Umbilical cord (tissue), 2 donors: ENCODE data around the gene CXCL11. TPM values are rescaled to one million over a fixed set of nuclear protein-coding genes. Genes with fewer than 3 reads are reported as not detected.
"Not testable (repeated sequence)": the region's sequence is repeated elsewhere in the genome, so short reads cannot be mapped to it uniquely, and the experiment has no call there.

Source experiments
- DNase-seq: peaks from one replicate; pipeline ENCODE4 v3.0.0-alpha.2; 2015; ENCODE audit warnings: low spot score
- total RNA-seq: library from RNA; depleted of rRNA; stranded (reverse); fragments of >200 nt; gene quantifications from one replicate; pipeline ENCODE4 v1.2.3, GENCODE V29; 2014; ENCODE audit warnings: low replicate concordance; ENCODE audit not compliant: insufficient read depth

Gene CXCL11
- 0.96 TPM for total RNA-seq

DNA sequence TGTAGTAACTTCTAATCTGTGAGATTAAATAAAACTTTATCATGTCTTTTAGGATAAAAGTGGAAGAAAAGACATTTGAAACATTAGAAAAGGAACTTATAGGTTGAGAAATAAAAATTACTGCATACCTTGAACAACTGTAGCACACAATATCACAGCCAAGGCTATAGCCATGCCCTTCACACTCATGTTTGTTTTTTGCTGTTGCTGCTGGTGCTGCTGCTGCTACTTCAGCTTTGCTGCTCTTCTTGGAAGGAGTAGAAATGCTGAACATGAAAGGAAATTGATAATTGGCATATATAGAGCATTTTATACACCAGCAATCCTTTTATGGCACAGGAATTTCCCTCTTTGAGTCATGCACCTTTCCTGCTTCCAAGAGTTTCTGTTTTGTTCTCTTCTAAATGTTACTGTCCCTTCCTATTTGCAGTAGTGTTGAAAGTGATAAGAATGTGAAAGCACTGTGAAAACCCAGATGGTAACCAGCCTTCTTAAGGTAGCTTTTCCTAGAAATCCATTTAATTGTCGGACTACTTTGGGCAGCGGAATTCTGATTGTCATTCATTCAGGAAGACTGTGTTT lies at the start of gene CXCL11:
Gene CXCL11 (minus strand): TSS at position 272 of the 582 bp plus-strand sequence. CDS start 83 bp downstream, at position 189.
- DNase-seq, result peak; percentile 4

DNA sequence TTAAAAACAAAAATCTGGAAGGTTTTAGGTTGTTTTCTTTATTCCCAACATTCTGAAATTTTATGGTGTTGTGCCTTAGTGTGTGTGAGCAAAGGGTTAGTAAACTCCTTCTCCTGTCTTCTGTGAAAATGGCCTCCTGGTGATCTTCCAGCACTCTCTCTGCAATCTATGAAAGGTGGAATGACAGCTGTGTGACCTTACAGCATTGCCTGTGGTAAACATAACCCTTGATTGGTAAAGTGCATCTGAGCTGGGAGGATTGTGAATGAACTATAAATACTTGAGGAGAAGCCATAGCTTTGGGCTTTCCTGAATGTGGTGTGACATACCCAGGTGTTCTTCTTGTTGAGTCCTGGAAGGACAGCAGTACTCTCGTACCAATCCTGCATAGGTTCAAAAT lies 48.7 kb upstream of the CXCL11 start:
- no peak for DNase-seq

DNA sequence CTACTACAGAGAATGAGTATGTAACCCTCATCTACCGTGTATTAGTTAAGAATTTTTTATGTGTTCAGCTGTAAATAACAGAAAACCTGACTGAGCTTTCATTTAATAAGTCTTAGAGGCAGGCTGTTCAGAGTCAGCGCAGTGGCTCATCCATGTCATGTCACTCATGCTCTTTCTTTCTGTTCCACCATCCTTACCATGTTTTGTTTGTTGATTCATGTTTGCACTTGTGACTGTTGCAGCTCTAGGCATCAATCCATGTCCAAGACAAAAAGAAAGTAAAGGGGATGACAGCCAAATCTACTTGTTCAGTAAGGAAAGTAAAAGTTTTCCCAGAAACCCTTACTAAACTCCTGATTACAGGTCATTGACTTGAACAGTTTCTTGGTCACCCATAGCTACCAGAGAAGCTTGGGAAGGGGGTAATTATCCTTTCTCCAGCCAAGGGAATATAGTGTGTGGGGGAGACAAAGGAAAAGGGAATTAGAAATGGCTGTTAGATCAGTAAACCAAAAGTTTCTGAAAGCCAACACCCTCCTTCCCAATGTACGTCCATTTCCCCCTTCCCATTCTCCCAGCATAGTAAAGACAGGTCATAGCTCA lies 47.6 kb upstream of the CXCL11 start:
- no peak for DNase-seq

DNA sequence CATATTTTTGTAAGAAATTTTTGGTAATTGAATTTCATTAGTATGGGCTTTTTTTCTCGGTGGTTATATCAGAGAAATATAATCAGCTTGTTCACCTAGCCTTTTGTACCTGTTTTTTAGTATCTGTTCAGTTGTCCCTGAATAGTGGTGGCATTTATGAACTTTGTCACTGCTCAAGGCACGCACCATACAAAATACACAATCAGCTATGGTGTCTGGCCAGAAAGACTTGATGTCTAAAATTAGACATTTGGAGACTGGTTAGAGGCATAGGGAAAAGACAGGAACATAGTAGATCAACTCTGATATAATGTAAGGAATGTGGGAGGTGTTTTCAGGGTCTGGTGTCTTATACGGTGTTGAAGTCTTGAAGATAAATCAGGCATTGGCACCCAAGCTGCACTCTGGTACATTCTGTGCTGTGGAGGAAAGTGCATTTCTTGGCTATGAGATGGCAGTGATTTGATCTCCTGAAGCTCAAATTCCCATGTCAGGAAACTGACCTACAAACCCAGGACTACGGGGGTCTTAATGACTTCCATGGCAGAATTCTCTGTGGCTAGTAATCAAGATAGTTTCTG lies 42.3 kb upstream of the CXCL11 start:
- no peak for DNase-seq

DNA sequence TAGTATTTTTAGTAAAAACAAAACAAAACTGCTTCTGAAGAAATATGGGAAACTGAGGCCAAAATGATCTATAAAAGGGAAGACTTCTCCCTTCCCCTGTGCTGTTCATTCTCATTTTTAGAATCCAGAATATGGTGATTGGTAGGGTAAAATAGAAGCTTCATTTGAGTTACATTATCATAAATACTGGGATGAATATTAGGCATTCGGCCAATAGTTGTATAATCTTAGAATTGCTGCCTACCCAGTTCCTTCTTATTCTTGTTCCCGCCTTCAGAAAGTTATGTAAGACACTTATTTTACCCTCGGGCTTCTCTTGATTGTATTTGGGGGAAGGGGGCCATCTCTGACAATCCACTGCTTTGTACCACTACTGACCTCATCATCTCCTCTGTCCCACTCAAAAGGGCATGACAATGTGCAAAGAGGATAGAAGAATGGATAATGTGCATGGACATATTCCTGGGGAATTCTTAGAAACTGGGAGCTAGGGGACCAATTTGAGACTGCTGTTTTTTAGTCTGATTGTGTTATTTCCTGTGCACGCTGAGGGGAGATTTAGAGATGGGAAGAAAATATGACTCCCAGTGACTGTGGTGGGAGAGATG lies 39.2 kb upstream of the CXCL11 start:
- DNase-seq, result no peak

DNA sequence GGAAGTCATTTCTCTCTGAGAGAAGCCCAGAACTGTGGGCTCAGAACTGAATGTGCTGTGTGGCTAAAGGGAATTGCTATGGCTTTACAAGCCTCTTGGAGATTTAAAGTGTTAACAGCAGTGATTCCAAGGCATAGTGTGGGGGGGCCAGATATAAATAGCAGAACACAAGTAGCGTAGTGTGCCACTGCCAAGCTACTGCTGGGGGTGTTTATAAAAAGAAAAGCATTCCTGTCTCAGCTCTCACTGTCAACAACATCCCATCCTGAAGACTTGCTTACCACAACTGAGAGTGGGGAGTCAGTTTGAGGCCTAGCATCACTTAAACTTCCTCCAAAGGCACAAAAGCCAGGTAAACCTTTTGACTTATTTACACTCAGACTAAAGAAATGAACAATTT lies 38.6 kb upstream of the CXCL11 start, which contains the start of gene ART3:
Gene ART3 (plus strand): TSS at position 242 of the 400 bp plus-strand sequence. CDS start 1,181 bp downstream, outside the sequence.
- DNase-seq, result no peak

DNA sequence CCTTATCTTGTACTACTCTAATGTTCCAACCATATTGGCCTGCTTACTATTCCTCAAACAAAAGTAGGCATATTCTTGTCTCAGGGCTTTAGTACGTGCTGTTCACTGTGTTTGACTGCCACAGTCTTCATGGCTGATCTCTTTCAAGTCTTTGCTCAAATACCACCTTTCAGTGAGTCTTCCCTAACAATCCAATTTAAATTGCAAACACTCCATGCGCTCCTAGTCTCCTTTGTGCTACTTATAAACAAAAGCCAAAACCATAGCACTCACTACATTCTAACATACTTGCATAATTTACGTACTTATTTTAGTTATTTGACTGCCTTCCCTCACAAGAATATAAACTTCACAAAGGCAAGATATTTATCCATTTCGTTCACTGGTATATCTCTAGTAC lies 36.9 kb upstream of the CXCL11 start:
- DNase-seq, result no peak

DNA sequence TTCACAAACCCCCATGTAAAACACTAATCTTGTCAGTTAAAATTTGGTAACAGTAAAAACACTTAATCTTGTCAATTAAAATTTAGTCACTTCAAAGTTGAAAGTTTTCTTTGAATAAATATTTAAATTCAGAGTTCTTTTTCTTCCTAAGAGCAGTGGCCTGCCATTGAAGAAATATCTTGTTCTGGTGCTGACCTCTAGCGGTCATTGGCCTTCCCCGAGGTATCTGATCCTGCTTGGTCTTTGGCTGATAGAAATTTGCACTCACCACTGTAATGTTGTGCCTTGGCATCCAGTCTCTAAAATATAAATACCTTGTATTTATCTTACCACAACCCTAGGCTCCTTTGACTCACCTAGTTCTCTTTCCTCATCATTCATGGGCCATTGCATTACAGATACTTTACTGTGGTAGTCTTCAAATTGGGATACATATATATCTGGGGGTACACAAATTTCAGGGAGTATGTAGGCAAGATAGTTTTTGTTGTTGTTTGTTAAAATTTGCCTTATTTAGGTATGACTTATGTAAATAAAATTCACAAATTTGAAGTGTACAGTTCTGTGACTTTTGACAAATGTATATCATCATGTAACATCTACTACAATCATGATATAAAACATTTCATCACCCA lies 31.9 kb upstream of the CXCL11 start:
- peak; percentile 82 for DNase-seq

DNA sequence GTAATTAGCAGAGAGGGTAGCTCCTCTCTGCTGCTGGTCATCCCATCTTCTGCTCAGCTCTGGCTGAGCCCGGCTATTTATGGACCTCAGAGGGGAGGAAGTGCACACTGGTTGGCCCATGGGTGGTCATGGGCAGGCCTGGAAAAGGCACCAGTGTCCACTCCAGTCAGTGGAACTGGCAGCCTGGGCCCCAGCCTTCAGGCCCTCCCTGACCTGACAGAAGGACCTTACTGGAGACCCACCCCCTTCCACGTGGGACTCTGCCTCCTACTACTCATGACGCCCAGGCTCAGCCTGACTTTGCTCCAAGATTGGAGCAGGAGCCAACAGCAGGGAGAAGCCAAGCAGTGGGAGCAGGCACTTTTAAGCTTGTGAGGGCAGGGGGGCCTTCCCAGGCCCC lies 30.7 kb upstream of the CXCL11 start:
- no peak for DNase-seq

DNA sequence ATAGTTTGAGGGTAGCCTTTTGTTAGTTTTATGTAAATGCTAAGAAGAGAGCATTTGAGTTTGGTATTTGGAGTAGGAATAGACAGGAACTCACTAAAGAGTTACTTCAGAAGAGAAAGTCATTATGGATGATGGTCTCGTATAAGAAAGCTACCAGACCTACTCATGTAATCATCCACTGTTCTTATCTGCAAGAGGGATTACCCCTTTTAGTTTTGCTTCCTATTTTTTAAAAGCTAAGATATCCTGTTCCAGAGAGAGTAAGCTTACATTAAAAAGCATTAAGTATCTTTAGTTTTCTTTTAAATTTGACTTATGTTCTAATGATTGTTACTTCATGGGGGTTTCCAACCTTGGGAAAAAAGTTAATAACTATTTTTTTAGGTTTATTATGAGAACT lies 26.1 kb upstream of the CXCL11 start:
- peak; percentile 39 for DNase-seq

DNA sequence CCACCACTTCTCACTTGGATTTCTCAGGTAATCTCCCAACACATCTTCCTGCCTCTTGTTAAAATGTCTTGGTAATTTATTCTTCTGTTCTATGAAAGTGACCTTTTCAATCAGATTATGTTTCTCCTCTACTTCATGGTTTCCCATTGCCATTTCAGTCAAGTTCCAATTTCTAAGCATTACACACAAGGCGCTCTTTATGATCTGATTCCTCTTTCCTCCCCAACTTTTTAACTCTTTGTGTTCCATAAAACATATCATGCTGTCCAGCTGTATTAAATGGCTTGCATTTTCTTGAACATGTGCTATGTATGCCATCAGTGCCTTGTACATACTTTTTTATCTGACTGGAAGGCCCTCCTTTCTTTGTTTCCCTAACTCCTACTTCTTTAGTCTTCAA lies 25.6 kb upstream of the CXCL11 start:
- DNase-seq, result no peak

DNA sequence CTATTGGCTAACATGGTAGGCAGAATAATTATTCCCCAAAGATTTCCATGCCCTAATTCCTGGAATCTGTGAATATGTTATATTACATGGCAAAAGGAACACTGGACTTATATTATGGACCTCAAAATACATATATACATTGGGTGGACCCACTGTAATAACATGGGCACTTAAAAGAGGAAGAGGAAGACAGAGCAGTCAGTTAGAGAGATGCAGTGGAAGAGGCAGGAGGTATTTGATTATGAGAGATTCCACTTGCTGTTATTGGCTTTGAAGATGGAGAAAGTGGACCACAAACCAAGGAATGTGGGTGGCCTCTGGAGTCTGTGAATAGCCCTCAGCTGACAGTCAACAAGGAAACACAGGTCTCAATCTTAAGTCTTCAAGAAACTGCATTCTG lies 24.6 kb upstream of the CXCL11 start:
- no peak for DNase-seq

DNA sequence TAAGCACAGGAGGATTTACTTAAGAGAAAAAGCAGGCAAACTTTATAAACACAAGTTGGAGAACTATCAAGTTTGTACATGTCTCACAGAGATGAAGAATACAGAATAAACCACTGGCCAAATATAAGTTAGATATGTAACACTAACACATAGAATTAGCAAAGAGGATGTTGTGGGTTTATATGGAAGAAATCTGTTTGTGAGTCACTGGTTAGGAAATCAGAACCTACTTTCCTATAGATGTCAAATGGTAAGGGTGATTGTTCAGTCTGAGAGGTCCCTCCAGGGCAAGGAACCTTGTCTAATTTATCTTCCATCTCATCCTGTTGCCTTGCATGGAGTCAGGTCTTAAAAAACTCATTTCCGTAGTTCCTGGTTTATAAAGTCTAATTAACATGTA lies 23.9 kb upstream of the CXCL11 start:
- DNase-seq, result no peak

DNA sequence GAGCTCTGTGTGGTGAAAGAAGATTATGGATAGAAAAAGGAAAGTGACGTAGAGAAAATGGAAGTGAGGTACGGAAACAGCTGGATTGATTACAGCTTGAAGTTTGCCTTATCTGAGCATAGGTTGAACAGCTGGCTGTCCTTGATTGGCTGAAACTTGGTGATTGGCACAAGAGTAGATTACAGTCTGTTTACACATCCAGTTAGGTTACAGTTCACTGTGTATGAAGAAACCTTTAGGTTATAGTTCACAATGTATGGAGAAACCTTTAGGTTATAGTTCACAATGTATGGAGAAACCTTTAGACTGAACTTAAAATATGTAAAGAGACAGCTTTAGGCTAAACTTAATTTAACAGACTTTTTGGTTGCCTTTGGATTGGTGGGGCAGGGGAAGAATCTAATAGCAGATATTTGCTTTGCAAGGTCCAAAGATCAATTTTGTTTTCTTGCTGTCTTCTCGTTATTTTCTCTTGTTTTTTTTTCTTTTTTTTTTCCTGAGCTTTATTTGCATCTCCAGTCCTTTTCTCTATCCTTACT lies 23.1 kb upstream of the CXCL11 start:
- no peak for DNase-seq

DNA sequence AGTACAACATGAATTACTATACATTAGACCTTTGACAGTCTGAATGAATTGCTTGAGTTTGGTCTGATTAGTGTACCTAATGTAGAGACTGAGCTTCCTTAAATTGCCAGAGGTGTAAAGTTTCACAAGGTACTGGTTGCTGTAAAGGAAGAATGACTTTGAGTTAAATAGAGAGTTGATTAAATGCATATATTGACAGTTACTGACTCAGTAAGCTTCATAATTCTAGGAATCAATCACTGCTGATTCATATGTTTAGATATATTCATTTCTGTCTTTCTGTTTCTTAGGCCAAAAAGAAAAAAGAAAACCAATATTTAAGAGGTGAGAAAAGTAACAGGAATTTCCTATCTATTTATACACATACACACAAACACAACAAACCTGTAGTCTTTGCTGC lies 22.4 kb upstream of the CXCL11 start:
- DNase-seq, result no peak

DNA sequence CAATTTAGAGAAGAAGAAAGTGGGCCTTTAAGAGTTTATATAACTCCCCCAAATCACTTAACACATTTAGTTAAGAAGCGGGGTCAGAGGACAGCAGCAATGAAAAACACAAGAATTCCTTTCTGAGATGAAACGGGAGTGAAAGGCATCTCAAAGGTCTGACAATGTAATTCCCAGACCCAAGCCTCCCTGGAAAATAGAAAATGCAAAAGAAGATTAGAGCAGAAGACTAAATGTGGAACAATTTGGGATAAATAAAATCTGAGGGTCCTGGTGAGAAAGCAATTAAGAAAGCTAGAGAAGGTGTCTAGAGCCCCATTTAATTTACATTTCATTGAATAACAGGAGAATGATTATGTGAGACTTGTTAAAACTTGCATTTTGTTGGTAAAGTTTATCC lies 19.6 kb upstream of the CXCL11 start:
- DNase-seq, result no peak

DNA sequence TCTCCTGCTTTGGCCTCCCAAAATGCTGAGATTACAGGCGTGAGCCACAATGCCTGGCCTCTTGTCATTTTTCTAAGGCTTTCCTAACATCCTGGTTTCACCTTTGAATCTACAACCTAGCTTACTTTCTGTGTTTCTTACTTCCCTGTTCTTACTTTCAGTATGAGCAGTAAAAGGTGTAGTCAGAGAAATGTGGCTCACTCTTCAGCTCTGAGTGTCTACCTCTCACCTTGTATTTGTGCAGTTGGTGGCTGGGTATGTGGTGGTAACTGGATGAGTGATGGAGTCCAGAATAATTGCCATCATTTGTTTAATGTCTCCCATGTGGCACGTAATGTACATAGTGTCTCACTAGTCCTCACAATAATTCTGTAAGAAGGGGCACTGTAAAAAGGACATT lies 19.1 kb upstream of the CXCL11 start:
- no peak for DNase-seq

DNA sequence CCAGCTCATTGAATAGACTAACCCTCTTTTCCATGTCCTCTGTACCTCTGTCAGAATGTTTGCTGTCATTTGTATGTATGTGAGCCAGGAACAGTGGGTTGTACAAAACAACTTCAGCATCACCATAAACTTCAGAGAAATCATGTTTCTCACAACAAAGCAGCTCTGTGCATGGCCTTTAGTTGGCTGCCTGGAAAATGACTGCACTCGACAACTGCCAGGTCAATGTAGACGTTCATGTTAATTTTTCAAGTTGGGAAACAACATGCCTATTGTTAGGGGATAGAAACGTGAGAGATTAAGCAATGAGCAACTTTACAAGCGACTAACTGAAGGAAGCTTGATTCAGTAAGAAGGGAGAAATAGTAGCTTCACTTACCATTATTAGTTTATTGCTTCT lies 17.9 kb upstream of the CXCL11 start:
- DNase-seq, result no peak

DNA sequence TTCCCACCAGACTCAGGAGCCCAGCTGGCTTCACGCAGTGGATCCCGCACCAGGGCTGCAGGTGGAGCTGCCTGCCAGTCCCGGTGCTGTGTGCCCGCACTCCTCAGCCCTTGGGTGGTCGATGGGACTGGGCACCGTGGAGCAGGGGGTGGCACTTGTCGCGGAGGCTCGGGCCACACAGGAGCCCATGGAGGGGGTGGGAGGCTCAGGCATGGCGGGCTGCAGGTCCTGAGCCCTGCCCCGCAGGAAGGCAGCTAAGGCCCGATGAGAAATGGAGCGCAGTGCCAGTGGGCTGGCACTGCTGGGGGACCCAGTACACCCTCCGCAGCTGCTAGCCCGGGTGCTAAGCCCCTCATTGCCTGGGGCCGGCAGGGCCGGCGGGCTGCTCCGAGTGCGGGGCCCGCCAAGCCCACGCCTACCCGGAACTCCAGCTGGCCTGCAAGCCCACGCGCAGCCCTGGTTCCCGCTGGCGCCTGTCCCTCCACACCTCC lies 14.7 kb upstream of the CXCL11 start:
- DNase-seq, result not testable (repeated sequence)

DNA sequence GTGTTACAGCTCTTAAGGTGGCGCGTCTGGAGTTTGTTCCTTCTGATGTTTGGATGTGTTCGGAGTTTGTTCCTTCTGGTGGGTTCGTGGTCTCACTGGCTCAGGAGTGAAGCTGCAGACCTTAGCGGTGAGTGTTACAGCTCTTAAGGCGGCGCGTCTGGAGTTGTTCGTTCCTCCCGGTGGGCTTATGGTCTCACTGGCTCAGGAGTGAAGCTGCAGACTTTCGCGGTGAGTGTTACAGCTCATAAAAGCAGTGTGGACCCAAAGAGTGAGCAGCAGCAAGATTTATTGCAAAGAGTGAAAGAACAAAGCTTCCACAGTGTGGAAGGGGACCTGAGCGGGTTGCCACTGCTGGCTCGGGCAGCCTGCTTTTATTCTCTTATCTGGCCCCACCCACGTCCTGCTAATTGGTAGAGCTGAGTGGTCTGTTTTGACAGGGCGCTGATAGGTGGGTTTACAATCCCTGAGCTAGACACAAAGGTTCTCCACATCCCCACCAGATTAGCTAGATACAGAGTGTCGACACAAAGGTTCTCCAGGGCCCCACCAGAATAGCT lies 14.1 kb upstream of the CXCL11 start:
- DNase-seq, result not testable (repeated sequence)

DNA sequence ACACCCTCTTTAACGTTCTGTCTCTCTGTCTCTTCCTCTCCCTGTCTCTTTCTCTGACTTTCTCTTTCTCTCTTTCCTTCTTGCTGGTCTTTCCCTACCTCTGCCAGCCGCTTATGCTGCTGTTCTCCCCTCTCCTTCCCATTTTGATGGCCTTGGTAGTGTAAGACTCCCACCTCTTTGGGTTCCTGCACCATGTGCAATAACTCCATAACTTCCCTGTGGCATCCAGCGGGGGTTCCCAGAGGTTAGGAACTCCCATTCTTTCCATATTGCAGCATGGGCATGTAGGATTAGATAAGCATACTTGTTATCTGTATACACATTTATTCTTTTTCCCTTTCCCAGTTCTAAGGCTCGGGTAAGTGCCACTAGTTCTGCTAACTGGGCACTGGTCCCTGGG lies 8.8 kb upstream of the CXCL11 start:
- DNase-seq, result not testable (repeated sequence)

DNA sequence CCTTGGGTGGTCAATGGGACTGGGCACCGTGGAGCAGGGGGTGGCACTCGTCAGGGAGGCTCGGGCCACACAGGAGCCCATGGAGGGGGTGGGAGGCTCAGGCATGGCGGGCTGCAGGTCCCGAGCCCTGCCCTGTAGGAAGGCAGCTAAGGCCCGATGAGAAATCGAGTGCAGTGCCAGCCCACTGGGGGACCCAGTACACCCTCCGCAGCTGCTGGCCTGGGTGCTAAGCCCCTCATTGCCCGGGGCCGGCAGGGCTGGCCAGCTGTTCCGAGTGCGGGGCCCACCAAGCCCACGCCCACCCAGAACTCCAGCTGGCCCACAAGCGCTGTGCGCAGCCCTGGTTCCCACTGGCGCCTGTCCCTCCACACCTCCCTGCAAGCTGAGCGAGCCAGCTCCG lies 7.4 kb upstream of the CXCL11 start:
- not testable (repeated sequence) for DNase-seq
